MV-4-11 (cell line): Measurements from ENCODE around the gene VDR.
"Not testable (repeated sequence)": the region's sequence is repeated elsewhere in the genome, so short reads cannot be mapped to it uniquely, and the experiment has no call there.

Experiments used
- DNase-seq: peaks from one replicate; lab custom pipeline; 2025; lab: John Stamatoyannopoulos, UW

Gene VDR

GRCh38 chr12:47813511-47814196 is 91.1 kb downstream of the VDR start:
- peak; percentile 76 for DNase-seq

DNA sequence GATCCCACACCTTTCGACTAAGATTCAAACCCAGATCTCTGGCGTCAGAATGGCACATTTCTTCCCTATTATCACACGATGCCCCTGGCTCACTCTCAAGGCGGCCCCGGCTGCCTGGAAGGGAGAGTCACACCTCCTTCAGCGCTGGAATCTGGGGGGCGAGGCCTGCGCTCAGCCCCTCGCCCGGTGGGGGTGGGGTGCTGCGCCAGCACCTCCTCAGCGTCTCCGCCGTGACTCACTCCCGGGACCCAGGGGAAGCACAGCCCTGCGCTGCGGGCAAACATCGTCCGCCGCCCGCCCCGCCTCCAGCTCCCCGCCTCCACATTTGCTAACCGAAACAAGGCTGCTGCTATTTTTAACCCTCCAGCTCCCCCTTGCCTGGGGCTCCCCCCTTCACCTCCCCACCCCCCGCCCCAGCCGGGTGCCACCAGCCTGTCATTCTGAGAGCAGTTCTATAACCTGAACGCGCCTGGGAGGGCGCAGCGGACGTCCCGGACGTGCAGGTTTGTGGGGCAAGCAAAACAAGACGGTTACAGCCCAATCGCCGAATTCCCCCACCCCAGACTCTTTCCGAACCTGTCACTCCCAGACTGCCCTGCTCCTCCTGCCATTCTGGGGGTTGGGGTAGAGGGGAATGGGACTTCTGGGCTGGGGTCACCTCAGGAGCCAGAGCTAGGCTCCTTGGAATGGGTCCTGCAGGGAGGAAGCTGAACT is 91.8 kb downstream of the VDR start:
- DNase-seq, result peak; percentile 87

GRCh38 chr12:47811581-47812484 is 93.0 kb downstream of the VDR start:
- no peak for DNase-seq

DNA sequence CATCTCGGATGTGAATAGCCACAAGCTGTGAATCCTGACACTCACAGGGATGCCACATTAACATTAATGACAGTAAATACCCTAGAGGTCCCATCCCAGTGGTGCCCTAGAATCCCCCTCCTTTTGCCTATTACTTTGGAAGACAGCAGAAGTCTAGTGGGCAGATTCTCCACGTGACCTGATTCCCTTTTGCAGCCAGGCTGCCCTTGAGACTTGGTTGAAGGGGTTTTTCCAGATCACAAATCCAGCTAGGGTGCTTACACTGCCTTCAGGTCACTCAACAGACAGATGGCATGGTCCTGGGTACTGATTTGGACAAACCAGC is 93.8 kb downstream of the VDR start:
- DNase-seq, result no peak

DNA sequence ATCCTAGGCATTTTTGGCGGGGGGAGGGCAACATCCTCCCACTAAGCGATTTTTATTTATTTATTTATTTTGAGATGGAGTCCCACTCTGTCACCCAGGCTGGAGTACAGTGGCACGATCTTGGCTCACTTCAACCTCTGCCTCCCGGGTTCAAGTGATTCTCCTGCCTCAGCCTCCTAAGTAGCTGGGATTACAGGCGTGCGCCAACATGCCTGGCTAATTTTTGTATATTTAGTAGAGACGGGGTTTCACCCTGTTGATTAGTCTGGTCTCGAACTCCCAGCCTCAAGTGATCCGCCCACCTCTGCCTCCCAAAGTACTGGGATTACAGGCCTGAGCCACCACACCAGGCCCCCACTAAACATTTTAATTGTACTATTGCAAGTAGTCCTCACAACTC is 95.3 kb downstream of the VDR start:
- DNase-seq, result not testable (repeated sequence)

- peak; percentile 52 for DNase-seq
Observed at GRCh38 chr12:47808574-47809365, 96.0 kb downstream of the VDR start.

GRCh38 chr12:47808050-47808449 is 96.7 kb downstream of the VDR start:
- DNase-seq, result peak; percentile 51

GRCh38 chr12:47807338-47807737 is 97.5 kb downstream of the VDR start:
- no peak for DNase-seq

GRCh38 chr12:47805417-47805816 is 99.4 kb downstream of the VDR start:
- no peak for DNase-seq

DNA sequence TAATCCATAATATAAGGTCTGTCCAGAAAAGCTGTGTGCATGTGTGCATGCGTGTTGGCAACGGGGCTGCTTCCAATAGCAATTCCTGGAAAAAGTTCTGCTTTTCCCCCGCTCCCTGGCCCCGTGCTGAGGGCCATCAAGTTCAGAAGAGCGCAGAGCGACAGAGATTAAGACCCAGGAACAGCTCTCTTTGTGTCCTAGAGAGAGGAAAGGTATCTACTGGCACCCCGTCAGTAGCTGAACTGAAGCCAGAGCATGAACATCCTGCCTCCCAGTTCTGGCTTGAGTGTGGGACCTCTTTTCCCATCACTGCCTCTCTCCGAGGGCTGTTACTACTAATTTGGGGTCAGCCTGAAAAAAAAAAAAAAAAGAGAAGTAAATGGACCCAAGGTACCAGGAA is 100.6 kb downstream of the VDR start:
- no peak for DNase-seq

GRCh38 chr12:47803191-47803875 is 101.5 kb downstream of the VDR start:
- DNase-seq, result peak; percentile 18

DNA sequence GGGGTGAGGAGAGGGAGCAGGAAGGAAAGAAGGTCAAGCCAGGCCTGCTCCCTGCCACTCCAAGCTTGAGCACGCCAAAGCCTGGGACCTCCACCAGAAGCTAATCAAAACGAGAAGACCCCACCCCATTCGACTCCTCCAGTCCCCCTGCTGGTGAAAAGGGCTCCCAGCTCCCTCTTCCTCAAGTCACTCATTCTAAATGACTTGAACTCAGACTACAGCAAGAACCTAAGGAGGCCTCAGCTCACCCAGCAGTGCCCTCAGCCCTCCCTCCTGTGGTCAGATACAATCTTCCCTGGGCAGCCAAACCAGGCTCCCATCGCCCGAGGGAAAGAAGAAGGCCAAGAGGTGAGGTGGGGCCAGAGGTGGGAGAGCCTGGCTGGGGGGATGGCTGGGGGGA is 102.5 kb downstream of the VDR start:
- no peak for DNase-seq

- no peak for DNase-seq
Observed at GRCh38 chr12:47801904-47802246, 102.9 kb downstream of the VDR start.

GRCh38 chr12:47801170-47801903 is 103.5 kb downstream of the VDR start:
- DNase-seq, result no peak

DNA sequence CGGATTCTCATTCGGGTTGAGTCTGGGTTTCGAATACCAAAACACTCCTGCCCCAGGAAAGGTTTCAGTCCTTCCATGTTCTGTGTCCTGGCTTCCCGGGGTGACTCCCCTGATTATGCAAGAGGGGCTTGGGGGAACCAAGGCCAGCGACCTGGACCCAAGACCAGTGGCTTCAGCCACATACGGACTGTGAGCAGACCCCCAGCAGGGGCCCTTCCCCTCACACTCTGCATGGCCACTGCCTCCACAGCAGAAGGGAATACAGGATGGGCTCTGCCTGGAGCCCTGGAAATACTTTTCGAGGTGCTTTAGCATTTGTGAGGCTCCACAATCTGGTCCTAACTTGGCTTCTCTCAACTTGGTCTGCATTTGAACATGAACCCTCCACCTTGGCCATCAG is 104.2 kb downstream of the VDR start:
- DNase-seq, result no peak

DNA sequence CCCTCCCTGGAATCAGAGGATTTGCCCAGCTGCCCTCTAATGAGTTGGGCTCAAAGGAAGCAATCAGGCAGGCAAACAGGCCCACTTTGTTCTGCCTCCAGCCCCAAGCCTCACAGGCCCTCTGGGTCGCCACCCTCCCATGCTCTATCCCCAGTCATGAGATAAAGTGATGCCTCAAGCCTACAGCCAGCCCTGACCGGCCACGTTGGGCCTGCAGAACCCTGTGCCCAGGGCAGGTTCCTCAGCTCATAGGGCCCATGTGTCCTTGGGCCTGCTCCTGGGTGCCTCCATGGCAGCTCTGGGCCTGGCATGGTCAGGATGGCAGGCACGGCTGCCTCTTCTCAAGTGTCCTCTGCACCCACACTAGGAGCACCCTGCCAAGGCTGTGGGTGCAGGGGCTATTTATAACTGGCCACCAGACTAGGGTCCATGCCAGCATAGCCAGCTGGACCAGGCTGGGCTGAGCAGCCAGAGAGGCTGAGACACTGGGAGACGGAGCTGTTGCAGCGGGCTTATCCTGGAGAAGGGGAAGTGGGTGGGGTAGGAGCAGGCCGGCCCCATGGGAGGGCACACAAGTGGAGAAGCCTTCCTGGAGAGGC is 105.3 kb downstream of the VDR start:
- DNase-seq, result no peak

DNA sequence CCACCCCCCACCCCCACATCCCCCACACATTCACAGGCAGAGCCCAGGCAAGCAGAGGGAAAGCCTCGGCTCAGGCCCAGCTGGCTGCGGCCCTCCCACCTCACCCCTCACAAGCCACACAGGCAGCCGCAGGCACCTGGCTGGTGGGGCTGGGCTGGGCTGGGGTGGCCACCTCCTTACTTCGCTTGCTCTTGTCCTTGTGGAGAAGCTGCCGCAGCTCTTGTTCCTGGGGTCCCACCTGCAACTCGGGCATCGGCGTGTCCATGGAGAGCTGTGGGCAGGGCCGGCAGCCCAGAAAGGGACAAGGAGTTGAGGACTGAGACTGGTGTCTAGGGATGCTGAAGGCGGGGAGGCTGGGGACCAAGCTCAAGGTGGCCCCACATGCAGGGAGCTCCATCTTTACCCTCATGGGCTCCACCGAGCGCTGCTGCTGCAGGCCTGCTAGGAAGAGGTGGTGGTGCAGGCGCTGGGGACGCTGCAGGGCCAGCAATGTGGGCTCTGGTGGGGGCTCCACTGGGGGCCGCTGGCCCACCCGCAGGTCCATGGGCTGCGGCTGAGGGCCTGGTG is 106.3 kb downstream of the VDR start:
- no peak for DNase-seq

- no peak for DNase-seq
Observed at GRCh38 chr12:47797441-47797840, 107.4 kb downstream of the VDR start.

DNA sequence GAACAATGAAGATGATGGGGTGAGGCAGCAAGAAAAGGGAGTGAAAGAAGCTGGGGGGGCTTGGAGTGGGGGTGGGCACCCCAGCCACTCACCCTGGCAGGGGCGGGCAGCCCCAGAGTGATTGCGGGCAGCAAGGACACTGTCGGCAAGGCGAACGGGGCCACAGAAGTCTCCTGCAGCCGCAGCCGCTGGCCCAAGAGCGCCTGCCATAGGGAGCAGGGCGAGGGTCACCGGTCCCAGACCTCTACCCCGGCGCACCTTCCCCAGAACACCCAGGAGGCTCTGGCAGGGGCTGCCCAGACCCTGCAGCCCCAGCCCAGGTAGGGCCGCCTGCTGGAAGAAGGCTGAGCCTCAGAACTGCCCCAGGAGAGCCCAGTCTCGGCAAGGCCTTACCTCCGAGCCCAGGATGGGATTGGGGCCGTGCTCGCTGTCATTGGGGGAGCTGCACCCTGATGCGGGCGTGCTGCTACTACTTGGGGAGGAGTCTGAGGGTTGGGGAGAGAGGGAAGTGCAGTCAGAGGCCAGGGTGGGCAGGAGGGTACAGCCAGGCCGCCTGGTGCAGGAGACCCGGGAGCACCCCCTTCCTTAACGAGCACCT is 108.9 kb downstream of the VDR start:
- no peak for DNase-seq
